GM19025 (cell line): ENCODE data around the gene MCF2L2.

ENCODE experiments used
- ATAC-seq: cut with Tn5 transposase; IDR thresholded peaks from one replicate; pipeline ENCODE4 v1.9.1; 2021; ENCODE audit warnings: mild to moderate bottlenecking, low read depth, moderate library complexity; ENCODE audit not compliant: unreplicated experiment

MCF2L2 gene

DNA sequence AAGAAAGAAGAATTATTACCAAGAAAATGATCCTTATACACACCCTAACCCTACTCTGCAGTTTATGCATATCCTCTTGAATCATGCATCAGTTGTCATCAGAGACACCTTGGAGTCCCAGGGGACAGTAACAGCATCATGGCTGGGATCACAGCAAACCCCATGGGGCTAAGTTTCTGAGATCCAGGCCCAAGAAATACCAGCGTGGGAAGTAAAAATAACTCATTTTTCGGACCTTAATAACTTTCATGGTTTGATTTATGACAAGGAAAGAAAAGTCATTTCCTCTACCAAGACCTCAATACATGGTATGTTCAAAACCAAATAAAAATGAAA lies 214.2 kb downstream of the MCF2L2 start:
- no peak for ATAC-seq

DNA sequence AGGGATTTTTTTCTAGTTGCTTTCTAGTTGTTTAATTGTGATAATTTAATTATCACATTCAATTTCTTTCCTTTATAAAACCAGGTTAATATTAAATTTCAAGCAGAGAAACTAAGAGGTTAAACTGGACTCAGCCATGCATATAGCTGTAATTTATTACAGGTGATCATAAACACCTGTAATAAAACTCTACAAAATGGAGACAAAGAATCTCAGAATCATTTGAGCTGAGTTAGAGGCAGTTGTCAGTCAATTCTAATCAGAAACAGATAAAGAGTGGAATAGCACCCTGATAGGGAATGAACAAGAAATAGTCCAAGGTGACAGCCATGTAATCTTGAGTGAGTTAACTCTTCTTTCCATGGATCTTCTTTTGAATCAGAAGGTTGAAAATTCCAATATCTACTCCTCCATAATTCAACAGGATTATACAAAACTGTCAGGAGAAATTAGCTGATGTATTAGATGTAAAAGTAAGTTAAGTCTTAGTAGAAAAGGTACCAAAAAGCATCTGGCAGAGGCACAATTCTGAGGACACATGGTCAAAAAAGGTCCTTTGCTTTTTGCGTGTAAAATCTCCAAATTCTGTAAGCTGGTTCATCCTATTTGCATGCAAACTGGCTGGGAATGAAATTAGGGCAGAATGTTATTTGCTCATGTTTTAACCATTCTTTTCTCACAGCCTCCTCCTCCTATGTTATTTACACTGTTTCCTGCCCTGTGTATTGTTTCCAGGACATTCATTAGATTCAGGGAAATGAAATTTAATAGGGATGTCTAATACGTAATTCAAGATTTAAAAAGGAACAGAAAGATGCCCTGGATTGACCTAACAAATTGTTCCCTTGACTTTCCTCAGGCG lies 214.8 kb downstream of the MCF2L2 start:
- ATAC-seq, result no peak

- no peak for ATAC-seq
These were observed 215.9 kb downstream of the MCF2L2 start for GRCh38 chr3:183212565-183212964.

DNA sequence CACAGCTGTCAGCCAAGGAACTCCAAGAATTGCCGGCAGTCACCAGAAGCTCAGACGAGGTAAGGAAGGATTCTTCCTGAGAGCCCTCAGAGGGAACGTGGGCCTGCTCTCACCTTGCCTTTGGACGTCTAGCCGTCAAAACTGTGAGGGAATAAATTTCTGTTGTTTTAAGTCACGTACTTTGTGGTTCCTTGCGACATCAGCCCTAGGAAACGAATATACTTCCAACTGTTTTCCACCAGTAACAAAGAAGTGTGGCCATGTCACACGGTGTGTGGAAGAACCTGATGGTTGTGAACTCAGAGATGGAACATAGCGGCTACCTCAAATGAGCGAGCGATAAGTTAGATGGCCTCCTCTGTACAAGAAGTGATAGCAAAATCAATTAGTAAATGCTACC lies 216.3 kb downstream of the MCF2L2 start:
- no peak for ATAC-seq

- no peak for ATAC-seq
These were observed 217.1 kb downstream of the MCF2L2 start for GRCh38 chr3:183211352-183211751.

GRCh38 chr3:183210862-183211341 lies 217.5 kb downstream of the MCF2L2 start:
- no peak for ATAC-seq

DNA sequence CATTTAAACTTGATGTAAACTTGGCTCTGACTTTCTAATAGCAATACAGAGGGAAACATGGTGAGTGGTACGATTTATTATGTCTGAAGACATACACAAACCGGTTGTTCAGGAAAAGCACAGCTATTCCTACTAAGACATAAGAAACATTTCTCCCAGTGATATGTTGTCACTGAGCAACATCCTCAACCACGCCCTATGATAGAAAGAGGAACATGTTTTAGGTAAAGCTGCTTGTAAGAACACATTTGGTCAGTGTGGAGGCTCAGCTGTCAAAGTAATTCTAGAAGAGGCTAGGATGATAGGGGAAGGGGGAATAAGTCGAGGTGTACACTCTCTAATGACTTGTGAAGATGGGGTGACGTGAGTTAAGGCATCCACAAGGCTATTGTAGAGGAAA lies 218.1 kb downstream of the MCF2L2 start:
- ATAC-seq, result no peak

- no peak for ATAC-seq
These were observed 219.6 kb downstream of the MCF2L2 start for GRCh38 chr3:183208800-183209199.

- no peak for ATAC-seq
These were observed 220.2 kb downstream of the MCF2L2 start for GRCh38 chr3:183208260-183208659.

- ATAC-seq, result no peak
These were observed 224.7 kb downstream of the MCF2L2 start for GRCh38 chr3:183203670-183204069.

GRCh38 chr3:183202004-183202722 lies 226.3 kb downstream of the MCF2L2 start:
- ATAC-seq, result no peak

GRCh38 chr3:183198939-183199338 lies 229.5 kb downstream of the MCF2L2 start:
- ATAC-seq, result no peak

DNA sequence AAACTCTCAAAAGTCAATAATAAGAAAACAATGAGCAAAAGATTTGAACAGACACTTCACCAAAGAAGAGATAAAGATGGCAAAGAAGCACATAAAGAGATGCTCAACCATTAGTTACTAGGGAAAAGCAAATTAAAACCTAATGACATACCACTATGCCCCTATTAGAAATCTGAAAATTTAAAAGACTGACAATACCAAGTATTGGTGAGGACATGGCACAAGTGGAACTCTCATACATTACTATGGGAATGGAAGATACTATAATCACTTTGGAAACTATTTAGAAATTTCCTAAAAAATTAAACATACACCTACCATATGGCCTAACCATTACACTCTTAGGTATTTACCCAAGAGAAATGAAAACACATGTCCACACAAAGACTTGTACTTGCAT lies 230.7 kb downstream of the MCF2L2 start:
- ATAC-seq, result no peak

DNA sequence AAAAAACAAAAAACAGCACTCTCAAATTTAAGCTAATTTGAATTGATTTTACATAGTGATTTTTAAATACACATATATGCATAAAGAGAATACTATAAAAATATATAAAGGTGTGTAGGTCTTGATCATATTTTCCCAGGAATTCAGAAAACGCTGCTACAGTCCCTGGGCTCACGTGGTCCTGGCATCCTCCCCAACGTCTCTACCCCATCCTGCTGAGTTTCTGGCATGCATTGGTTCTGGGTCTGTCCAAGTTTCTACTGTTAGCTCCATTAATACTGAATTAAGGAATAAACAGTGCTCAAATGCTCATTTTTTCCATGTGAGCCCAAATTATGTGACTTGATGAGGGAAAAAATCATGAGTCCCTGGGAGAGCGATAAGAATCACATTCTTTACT lies 233.2 kb downstream of the MCF2L2 start:
- ATAC-seq, result no peak

GRCh38 chr3:183193762-183194689 lies 234.4 kb downstream of the MCF2L2 start:
- ATAC-seq, result no peak

DNA sequence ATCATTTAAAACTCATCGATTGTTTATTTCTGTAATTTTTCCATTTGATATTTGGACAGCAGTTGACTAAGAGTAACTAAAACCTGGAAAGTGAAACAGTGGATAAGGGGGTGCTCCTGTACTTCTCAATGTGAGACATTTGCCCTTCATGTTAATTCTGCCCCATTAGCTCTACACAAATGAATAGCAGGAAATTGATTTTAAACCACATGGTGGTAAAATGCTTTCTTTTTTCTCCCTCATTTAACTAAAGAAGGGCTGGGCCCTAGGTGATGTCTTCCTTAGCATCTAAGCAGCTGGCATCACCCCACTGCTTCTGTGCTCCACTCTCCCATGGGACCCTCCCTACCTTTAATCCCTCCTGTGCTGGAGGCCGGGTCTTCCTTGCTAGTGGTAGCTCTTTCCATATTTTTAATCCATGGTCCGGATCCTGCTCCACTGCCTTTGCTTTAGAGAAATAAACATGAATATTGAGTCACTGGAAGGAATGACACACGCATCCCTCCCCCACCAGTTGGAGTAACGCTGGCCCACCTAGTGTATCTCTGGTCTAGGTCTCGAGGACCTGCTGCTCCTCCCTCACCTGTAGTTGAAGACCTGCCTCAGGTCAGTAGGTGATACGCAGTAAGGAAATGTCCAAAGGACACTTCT lies 235.6 kb downstream of the MCF2L2 start:
- no peak for ATAC-seq

DNA sequence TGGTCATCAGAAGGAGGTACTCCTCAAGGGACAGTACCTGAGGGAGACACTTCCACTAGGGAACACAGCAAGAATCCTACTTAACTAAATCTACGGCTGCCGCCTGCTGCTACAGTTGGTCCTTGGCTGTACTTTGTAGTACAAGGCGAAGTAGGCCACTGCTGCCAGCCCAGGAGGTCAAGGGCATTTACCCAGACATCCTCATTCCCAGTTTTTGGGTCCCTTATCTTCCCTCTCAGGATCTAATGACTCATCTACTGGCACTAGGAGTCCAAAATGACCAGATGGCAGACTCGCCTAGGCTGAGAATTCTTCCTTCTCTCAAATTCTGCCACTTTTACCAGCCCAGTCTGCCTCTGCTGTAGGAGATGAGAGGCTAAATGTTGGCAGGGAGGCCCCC lies 238.8 kb downstream of the MCF2L2 start:
- no peak for ATAC-seq

GRCh38 chr3:183188895-183189462 lies 239.4 kb downstream of the MCF2L2 start:
- no peak for ATAC-seq

GRCh38 chr3:183185696-183186095 lies 242.7 kb downstream of the MCF2L2 start:
- ATAC-seq, result no peak
